GM21576 (cell line): ENCODE data around the gene FOXL2NB.

ENCODE experiments used
- ATAC-seq: cut with Tn5 transposase; IDR thresholded peaks from one replicate; pipeline ENCODE4 v1.9.1; 2021; ENCODE audit warnings: mild to moderate bottlenecking, moderate library complexity; ENCODE audit not compliant: unreplicated experiment

FOXL2NB gene

DNA sequence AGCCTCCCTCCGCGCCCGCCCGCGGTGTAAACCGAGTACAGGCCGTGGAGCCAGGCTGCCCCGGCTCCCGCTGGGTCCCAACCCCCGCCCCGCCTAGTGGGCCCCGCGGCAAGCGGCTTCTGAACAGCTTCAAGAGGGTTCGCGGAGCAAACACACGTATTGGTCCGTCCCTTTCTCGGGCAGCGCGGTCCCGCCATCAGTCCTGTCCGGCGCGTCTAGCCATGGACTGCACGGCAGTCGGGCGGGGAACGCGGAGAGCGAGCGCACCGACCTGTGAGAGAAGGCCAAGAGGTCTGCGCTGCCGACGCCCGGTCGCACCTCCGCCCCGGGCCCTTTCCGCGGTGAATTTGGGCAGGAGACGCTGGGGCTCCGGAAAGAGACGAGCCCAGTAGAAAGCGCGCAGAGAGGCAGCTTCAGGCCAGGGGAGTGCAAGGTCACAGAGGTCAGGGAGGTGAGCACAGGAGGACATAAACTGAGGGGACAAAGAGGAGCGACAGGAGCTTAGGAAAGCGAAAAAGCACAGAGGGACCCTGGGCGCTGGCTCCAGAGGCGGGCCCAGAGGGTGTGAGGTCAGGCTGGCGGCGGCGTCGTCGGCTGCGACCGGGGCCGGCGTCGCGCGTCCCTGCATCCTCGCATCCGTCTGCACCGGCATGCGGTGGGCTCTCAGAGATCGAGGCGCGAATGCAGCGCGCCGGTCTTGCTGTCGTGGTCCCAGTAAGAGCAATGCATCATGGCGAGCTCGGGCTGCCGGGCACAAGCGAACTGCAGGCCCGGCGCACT, 1.9 kb upstream of the FOXL2NB start:
- no peak for ATAC-seq

DNA sequence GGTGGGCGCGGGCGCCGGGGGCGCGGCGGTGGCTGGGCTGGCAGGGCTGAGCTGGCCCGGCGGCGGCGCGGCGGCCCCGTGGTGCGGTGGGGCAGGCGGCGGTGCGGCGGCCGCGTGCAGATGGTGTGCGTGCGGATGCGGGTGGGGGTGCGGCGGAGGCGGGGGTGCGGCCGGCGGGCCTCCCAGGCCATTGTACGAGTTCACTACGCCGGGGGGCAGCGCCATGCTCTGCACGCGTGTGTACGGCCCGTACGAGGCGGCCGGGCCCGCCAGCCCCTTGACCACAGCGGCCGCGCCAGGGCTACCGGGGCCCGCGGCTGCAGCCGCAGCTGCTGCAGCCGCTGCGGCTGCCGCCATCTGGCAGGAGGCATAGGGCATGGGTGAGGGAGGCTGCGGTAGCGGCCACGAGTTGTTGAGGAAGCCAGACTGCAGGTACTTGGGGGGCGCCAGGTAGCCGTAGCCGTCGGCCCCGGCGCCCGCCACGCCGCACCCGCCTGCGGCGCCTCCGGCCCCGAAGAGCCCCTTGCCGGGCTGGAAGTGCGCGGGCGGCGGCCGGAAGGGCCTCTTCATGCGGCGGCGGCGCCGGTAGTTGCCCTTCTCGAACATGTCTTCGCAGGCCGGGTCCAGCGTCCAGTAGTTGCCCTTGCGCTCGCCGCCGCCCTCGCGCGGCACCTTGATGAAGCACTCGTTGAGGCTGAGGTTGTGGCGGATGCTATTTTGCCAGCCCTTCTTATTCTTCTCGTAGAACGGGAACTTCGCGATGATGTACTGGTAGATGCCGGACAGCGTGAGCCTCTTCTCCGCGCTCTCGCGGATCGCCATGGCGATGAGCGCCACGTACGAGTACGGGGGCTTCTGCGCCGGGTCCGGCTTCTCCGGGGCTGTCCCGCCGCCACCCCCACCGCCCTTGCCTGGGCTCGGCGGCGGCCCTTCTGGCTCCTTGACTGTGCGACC, 1.0 kb upstream of the FOXL2NB start:
- no peak for ATAC-seq

DNA sequence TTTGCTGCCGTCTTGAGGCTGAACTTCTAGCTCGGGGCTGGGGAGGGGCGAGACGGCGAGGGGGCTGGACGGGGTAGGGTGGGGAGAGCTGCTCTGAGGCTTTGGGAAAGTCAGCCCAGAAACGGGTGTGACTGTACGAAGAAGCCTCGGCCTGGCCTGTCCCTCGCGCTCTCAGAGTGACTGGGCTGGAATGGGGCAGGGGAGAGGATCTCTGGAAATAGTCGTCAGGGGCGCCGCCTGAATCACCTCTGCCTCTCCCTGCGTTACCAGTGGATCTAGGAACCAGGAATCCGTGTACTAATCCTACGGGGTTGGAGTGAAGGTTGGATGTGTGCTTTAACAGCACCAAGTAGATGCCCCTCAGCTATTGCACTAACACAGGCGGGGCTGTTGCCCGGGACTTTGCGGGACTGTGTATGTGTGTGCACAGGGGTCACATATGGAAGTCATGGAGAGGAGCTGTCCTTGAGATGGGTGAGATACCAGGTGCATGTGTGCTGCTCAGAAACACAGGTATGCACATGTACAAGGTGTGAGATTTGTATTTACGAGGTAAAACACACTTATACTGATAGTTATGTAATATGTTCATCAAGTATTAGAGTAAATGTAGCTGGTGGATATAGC, 591 bp downstream of the FOXL2NB start:
- no peak for ATAC-seq

DNA sequence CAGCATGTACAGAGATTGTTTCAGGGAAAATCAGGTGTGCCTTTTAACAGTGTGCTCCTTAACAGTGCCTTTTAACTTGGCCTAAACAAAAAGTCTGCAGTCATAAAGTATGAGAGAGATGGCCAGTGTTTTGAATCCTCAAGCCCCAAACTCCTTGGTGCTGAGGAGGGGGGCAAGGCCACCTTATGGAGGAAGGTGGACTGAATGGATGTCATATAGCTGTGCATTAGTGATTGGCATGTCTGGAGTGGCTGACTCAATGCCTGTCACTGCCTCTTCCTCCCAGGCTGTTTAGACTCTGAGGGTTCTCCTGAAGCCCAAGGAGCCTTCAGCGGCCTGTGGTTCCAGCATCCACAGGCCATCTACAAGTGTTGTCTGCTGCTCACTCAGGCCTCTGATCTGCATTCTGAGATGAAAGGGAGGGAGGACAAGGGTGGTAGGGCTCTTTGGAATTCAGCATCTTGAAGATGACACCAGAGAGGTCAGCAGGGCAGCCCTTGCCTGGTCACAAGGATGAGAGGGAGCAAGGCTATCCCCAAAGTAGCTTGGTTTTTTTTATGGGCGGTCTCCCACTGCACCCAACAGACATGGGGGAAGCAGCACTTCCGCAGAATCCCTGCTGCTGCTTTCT, 1.5 kb downstream of the FOXL2NB start:
- ATAC-seq, result no peak

DNA sequence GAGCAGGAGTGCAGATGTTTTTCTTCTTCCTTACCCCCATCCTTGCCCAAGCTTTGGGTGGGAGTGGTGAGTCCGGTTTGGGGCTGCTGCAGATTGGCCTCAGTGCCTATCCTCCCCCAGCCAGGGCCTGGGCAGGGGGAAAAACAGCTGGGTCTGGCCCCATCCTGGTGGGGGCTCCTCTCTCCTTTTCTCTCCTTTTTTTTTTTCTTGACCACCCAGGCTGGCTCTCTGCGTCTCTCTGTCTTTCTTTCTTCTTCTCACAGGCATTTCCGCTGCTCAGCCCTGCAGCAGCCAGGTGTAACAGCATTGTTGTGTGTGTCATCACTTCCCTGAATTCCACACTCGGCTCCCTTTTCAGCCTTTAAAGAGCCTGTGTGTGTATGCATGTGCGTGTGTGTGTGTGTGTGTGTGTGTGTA, 2.0 kb downstream of the FOXL2NB start:
- no peak for ATAC-seq

DNA sequence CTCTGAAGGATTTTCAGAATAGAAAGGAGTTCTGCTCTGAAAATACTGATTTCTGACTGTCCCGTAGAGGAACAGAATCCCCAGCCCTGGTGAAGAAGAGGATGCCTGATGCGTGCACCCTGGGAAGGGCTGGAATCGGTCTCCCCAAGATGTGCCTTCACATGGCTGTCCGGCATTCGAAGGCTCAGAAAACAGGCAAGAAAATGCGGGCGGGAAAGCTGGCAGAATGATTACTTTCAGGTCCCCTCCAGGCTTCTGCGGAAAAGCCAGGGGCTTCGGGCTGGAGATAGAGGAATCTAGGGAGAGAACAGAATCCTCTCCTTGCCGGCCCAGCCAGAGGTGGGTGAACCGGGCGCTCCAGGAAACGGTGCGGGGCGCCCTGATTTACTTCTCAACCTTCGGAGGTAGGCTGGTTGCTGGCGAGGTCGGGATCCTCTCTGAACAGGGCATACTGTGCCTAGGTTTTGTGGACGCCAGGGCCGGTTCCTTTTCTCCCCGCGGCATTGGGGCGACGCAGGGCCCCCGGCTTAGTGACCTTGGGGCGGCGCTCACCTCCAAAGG, 2.5 kb downstream of the FOXL2NB start:
- ATAC-seq, result no peak

DNA sequence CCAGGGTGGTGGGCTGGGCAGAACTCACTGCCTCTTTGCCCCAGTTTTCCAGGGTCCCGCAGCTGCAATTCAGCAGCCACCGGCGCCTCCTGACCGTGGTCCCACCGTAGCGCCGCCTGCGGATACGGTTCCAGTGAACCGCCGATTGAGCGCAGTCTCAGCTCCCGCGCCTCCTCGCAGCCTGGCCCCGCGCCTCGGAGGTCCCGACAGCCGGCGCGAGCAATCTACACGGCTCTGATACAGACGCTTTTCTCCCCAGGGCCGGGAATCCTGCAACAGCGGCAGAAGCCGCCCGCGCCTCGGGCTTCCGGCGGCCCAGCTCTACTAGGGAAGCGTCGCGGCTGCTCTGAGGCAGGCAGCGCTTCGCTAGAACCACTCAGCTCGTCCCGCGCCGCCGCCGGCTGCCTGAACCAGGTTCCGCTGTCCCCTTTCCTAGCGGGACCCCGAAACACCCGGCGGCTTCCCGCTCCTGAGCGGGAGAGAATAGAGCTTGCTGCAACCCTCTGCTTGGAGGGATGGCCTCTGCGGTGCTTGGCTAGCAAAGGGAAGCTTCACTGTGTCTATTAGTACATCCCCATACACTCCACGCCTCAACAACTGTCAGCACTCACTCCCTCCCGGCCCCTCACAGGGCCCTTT, 3.1 kb downstream of the FOXL2NB start:
- no peak for ATAC-seq

DNA sequence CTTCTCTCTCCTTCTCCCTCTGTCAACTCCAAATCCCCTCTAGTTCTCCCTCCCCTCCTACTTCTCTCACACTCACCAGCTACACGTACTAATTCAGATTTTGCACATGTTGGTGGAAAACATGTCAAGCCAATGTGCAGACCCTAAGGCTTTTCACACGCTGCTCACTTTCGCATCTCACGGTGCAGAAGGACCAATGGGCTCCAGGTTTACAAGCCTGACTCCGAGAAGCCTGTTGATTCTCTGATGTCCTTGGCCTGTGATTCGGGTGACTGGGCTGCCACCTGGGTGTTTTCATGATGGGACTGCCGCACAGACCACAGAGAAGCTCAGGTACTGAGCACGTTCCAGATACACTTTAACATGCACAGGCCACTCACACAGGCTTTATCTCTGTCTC, 3.7 kb downstream of the FOXL2NB start:
- no peak for ATAC-seq

DNA sequence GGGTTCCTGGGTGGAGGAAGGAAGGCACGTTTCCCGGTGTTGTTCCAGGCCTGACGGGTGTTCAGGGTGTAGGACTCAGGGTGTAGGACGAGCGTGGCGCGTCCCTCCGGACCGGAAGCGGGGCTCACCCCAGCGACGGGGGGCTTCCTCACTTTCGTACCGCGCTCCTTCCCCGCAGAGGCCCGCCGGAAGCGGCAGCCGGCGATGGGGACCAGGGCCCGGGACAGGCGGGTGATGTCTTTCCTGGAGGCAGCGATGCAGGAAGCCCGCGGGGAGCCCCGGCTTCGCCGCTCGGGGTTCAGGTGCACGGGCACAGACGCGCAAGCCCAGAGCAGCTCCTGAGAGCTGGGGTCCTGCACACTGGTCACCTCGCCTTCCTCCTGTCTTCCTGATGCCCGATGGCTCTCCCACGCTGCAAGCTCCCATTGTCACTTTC, 13.4 kb downstream of the FOXL2NB start:
- no peak for ATAC-seq

DNA sequence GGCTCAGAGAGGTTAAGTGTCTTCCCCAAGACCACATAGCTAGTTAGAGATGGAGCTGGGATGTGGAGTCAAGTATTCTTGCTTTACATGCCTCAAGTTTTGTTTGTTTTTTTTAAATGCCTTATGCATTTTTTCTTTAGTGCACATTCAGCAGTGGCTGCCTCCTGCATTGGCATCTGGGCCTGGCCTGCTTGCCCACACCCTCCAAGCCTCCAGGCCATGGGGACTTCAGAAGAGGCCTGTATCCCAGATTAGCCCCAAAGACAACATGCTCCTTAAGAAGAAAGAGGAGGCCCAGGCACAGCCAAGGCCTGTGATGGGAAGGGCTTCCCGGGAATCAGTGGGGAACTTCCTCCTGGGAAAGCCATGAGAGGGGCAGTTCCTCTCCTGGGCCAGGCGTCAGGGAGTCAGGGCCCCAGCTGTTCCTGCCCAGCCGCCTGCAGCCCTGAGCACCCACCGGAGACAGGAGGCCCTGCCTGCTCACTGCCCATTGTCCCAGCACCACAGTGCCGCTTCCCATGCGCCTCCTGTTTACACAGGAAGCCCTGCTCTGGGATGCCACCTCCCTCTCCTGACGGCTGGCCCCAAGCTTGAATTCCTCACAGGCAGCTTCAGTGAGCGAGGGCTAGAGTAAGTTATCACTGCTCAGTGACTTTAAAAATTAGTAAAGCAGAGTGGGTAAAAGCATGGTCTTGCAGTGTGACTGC, 16.0 kb downstream of the FOXL2NB start:
- ATAC-seq, result no peak

DNA sequence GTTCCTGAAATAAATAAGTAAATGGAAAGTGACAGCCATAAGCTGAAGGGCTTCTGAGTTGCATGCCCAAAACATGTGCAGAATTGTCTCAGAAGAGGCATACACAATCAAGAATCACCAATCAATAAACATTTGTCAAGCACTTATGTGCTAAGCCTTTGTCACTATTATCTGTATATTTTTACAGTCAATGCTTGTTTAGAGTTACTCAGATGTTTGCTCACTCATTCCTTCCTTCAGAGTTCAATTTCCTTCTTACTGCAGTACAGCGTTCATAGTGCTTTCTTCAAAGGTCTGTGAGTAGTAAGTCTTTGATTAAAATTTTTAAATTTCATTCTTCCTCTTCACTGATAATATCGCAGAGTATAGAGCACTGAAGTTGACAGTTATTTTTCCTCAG, 17.2 kb downstream of the FOXL2NB start:
- no peak for ATAC-seq

DNA sequence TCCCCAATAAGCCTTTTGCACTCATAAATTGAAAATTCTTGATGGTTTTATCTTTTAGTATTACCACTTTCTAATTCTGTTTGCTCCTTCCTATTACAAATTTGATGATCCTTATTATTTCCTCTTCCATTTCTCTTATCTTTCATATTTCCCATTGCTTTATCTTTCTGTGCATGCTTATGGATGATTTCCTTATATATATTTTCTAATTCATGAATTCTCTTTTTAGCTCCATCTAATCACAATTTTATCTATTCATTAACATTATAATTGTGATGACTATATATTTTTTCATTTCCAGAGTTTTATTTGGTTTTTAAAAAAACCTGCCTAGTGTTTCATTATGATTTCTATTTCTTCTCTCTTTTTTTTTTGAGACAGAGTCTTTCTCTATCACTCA, 17.9 kb downstream of the FOXL2NB start:
- ATAC-seq, result no peak

DNA sequence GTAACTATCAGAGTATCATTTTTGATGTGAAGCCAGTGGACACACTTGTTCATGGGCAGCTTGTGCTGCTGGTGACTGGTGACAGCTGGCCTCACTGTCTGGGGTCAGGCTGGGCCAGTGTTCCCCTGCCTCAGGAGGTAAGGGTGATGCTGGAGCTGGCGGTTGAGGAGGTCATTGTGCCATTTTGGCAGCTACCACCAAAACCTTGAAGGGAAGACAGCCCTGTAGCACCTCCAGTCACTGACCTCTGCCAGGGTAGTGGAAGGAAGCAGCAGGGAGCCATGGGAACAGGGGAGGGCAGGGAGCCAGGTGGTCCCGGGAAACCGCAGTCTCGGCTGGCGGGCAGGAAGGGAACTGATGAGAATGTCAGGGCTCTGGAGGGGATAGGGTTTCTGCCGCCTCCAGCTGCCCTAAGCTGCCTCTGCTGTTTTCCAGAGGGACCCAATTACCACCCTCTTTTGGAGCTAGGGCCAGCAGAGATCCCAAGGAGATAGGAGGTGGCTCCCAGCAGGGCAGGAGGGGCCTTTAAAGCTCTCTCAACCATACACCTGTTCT, 24.8 kb downstream of the FOXL2NB start:
- no peak for ATAC-seq

DNA sequence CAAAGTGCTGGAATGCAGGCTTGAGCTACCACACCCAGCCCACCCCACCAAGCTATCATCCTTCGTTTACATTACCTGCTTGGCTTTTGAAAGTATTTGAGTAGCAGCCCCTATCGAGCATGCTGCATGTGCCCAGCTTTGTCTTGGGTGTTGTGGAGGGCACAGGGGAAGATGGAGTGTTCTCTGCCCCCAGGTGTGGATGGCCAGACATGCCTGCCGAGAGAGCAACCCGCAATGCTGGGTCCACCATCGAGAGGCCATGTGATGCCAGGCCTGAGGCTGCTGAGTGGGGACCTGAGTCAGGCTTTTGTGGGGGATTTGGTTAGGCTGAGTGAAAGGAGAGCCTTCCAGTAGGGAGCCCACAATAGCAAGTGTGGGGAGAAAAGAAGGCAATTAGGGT, 25.9 kb downstream of the FOXL2NB start:
- no peak for ATAC-seq

DNA sequence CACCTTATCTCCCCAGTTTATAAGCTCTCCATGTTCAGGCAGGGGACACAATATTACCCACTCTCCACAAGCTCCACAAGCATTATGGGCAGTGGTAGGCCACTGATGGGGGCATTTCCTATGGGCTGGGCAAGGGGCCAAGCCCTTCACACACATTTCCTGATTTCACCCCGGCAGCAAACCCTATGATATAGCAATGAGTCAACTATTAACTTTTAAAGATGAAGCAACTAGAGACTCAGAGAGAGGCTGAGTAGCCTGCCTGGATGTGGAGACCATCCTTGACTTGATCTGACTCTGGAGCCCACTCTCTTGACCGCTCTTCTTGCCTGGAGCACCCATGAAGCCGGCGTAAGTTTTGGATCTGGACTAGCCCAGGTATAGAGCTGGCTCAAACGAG, 27.4 kb downstream of the FOXL2NB start:
- ATAC-seq, result no peak

DNA sequence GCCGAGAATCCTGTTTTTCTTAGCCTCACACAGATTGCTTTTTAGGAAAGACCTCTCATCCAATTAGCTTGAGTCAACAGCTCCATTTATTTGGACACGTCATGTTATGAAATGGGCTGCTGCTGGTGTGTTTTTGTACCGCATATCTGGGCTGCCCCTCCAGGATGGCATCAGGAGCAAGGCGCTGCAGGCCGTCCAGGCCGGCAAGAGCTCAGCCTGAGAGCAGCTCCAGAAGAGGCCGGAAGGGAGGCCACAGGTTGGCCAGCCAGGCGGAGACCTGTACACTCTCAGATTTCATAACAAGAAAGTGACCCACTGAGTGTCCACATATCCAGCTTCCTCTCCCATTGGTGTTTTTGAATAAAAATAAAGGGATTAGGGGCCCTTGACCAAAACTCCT, 28.3 kb downstream of the FOXL2NB start:
- ATAC-seq, result no peak

DNA sequence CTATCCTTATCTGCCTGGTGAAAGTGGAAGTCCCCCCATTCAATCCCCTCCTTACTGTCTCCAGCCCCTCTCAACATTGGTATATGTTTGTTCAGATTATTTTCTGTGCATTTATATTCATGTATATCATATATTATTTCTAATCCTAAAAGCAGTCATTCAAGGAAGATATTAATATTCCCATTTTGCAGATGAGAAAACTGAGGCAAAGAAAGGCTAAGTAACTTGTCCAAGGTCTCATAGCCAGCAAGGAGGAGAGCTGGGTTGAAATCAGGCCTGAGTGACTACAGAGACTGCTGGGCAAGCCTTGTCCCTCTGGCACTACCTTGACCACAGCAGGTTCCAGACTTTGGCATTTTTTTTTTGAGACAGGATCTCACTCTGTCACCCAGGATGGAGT, 29.0 kb downstream of the FOXL2NB start:
- ATAC-seq, result no peak

DNA sequence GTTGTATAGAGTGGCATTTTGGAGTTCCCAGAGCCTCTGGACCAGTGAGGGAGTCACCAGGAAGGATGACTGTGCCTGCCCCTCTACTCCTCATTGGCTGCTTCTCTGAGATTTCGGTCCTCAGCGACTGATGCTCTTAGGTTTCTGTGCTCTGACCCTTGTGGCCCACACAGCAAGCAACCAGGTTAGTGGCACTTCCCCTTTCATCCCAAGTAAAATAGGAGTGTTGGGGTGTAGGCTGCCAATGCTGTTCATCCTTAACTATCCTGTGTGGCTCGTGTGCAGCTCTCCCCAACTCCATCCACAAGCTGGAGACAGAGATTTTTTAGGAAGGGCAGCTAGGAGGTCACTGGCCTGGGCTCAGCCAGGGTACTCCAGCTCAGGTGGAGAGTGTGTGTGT, 37.8 kb downstream of the FOXL2NB start:
- ATAC-seq, result no peak

DNA sequence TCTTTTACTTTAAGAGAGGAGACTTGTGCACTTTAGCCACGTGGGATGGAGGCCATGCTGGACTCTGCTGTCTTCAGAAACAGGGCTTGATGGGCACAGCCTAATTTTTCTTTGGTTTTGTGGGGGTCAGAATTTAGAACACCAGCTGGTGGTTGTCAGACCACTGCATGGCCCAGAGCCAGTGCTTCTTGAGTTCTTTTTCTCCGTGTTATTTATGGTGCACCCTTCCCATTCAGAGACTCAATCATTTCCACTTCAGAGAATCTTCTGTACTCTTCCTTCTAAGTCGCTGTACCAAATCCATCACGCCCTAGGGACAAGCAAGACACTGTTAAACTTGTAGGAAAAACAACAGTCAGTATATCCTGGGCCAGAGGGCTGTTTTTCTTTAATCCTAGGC, 38.9 kb downstream of the FOXL2NB start:
- no peak for ATAC-seq
